Measurements from ENCODE around the gene GCNT1. TPM values are rescaled to one million over a fixed set of nuclear protein-coding genes. Genes with fewer than 3 reads are reported as not detected.

The GCNT1 gene
- total RNA-seq, 1 experiment from 2014 or later, result 17.2 TPM

DNA sequence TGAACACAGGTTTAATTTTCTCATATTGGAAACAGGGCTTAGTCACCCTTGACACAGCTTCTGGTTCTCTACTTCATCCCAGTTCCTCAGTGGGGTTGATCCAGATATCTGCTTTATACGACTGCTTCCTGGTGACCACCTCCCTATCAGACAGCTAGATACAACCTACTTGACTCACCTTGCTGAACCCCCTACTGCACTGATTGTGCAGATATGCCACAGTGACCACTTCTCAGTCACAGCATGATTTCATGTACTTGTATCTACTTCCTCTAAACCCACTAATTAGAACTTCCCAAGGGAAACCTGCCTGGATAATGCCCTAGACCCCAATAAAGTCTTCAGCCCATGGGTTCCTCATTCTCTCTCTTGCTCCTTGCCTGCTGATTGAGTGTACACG lies 46.3 kb upstream of the GCNT1 start:
- ChIA-PET CTCF (no interaction called here), POLR2A (no interaction called here)
- ATAC-seq, result no peak
- Mint-ChIP-seq H3K4me1 (peaks cover 37% of the 10 kb centered on the region), H3K27me3 (ENCODE audit: low read depth) (peaks cover 7% of the 10 kb centered on the region; the same call in 1 of the 2 replicates), H3K4me3 (no peak overlapping the region), H3K27ac (no peak overlapping the region), H3K36me3 (peaks cover 8% of the 10 kb centered on the region), H3K9me3 (peaks cover 15% of the 10 kb centered on the region)
- TF ChIP-seq RORB (CRISPR knock-in tag; IDR thresholded peaks at IDR 0.05) (no peak), FOXJ3 (CRISPR knock-in tag; IDR thresholded peaks at IDR 0.05; ENCODE audit: borderline replicate concordance) (no peak), TEAD1 (CRISPR knock-in tag; IDR thresholded peaks at IDR 0.05) (no peak), CDX4 (CRISPR knock-in tag; IDR thresholded peaks at IDR 0.05; ENCODE audit: borderline replicate concordance) (no peak), CREM (CRISPR knock-in tag; IDR thresholded peaks at IDR 0.05) (no peak)
- TF ChIP-seq, protein P1, sequence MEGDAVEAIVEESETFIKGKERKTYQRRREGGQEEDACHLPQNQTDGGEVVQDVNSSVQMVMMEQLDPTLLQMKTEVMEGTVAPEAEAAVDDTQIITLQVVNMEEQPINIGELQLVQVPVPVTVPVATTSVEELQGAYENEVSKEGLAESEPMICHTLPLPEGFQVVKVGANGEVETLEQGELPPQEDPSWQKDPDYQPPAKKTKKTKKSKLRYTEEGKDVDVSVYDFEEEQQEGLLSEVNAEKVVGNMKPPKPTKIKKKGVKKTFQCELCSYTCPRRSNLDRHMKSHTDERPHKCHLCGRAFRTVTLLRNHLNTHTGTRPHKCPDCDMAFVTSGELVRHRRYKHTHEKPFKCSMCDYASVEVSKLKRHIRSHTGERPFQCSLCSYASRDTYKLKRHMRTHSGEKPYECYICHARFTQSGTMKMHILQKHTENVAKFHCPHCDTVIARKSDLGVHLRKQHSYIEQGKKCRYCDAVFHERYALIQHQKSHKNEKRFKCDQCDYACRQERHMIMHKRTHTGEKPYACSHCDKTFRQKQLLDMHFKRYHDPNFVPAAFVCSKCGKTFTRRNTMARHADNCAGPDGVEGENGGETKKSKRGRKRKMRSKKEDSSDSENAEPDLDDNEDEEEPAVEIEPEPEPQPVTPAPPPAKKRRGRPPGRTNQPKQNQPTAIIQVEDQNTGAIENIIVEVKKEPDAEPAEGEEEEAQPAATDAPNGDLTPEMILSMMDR (IDR thresholded peaks at IDR 0.05), result no peak
- DNase-seq (ENCODE audit: low spot score), result no peak

DNA sequence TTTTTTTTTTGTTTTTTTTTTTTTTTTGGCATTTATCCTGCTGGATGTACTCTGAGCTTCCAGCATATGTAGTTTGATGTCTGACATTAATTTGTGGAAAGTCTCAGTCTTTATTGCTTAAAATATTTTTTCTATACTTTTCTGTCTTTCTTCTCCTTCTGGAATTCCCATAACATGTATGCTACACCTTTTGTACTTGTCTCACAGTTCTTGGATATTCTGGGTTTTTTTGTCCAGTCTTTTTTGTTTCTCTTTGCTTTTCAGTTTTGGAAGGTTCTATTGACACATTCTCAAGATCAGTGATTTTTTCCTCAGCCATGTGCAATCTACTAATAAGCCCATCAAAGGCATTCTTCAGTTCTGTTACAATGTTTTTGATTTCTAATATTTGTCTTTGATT lies 45.3 kb upstream of the GCNT1 start:
- POLR2A ChIA-PET, result no interaction called here
- H3K36me3 Mint-ChIP-seq, result peaks cover 8% of the 10 kb centered on the region
- H3K9me3 Mint-ChIP-seq, result peaks cover 25% of the 10 kb centered on the region
- peaks cover 7% of the 10 kb centered on the region; the same call in 1 of the 2 replicates for H3K27me3 Mint-ChIP-seq (ENCODE audit: low read depth)
- H3K4me3 Mint-ChIP-seq, result no peak overlapping the region
- TF ChIP-seq, protein P2, sequence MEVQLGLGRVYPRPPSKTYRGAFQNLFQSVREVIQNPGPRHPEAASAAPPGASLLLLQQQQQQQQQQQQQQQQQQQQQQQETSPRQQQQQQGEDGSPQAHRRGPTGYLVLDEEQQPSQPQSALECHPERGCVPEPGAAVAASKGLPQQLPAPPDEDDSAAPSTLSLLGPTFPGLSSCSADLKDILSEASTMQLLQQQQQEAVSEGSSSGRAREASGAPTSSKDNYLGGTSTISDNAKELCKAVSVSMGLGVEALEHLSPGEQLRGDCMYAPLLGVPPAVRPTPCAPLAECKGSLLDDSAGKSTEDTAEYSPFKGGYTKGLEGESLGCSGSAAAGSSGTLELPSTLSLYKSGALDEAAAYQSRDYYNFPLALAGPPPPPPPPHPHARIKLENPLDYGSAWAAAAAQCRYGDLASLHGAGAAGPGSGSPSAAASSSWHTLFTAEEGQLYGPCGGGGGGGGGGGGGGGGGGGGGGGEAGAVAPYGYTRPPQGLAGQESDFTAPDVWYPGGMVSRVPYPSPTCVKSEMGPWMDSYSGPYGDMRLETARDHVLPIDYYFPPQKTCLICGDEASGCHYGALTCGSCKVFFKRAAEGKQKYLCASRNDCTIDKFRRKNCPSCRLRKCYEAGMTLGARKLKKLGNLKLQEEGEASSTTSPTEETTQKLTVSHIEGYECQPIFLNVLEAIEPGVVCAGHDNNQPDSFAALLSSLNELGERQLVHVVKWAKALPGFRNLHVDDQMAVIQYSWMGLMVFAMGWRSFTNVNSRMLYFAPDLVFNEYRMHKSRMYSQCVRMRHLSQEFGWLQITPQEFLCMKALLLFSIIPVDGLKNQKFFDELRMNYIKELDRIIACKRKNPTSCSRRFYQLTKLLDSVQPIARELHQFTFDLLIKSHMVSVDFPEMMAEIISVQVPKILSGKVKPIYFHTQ (CRISPR knock-in tag; IDR thresholded peaks at IDR 0.05), result no peak
- TF ChIP-seq ATF2 (CRISPR knock-in tag; IDR thresholded peaks at IDR 0.05; ENCODE audit: borderline replicate concordance, low read depth), result no peak
- no peak for TF ChIP-seq ESRRA (CRISPR knock-in tag; IDR thresholded peaks at IDR 0.05; ENCODE audit: borderline replicate concordance)
- no peak for TF ChIP-seq GTF2I (CRISPR knock-in tag; conservative IDR thresholded peaks at IDR 0.05)
- TF ChIP-seq FOXK1 (CRISPR knock-in tag; IDR thresholded peaks at IDR 0.05), result no peak
- TF ChIP-seq ZNF121 (CRISPR knock-in tag; IDR thresholded peaks at IDR 0.05), result no peak
- TF ChIP-seq CDX4 (CRISPR knock-in tag; IDR thresholded peaks at IDR 0.05; ENCODE audit: borderline replicate concordance), result no peak
- TF ChIP-seq OVOL2 (CRISPR knock-in tag; IDR thresholded peaks at IDR 0.05; ENCODE audit: borderline replicate concordance), result no peak
- TF ChIP-seq ELF4 (CRISPR knock-in tag; IDR thresholded peaks at IDR 0.05; ENCODE audit: low read depth), result no peak
- TF ChIP-seq AFF4 (CRISPR knock-in tag; IDR thresholded peaks at IDR 0.05; ENCODE audit: borderline replicate concordance), result no peak
- no peak for TF ChIP-seq EMX1 (CRISPR knock-in tag; IDR thresholded peaks at IDR 0.05)
- H3K27ac Mint-ChIP-seq, result no peak overlapping the region
- no peak for ATAC-seq
- no peak for DNase-seq (ENCODE audit: low spot score)
- CTCF ChIA-PET, result no interaction called here
- H3K4me1 Mint-ChIP-seq, result peaks cover 39% of the 10 kb centered on the region

All from WTC11 (cell line).